ENCODE measurements around the gene CACYBP. TPM values are rescaled to one million over a fixed set of nuclear protein-coding genes. Genes with fewer than 3 reads are reported as not detected.
"Not testable (repeated sequence)": the region's sequence is repeated elsewhere in the genome, so short reads cannot be mapped to it uniquely, and the experiment has no call there.

Gene CACYBP
- total RNA-seq, 1 experiment from 2014 or later, result 980 TPM

DNA sequence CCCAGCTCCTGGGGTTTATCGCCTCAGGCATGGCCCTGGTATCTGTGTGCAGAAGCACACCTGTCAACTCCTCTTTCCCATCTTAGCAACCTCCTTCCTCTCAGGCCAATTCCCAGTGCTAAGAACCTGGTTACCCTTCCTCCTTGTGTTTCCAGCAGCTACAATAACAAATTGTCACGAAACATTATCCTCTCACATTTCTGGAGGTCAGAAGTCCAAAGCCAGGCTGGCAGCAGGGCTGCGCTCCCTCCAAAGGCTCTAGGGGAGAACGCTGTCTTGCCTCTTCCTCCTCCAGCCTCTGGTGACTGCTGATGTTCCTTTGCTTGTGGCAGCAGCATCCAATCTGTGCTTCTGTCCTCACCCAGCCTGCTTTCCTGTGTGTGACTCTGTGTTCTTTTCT lies 34.2 kb downstream of the CACYBP start:
- DNase-seq, result no peak
- H3K4me3 ChIP-seq, result no peak overlapping the region

DNA sequence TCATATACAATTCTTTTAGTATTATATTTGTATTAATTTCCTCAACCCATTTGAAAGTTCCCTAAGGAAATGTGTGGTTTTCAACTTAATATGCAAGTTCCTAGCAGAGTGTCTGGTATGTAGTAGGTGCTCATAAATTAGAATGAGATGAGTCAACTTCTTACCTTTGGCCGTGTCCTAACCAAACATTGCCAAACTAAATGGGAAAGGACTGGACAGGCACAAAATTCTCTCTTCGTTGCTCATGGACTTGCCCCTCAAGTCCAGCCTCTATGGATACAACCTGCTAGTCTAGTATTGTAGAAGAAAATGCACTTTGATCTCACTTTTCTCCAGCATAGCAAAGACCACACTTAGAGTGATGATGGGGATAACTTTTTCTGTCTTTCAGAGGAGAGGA lies 35.0 kb downstream of the CACYBP start:
- Histone ChIP-seq H3K9me3 (no peaks in the 10 kb centered on the region), H3K36me3 (no peaks in the 10 kb centered on the region), H3K4me3 (no peak overlapping the region), H3K27me3 (no peaks in the 10 kb centered on the region)
- DNase-seq, result no peak

More for the DNA sequence above, 34.2 kb downstream of the CACYBP start:
- no peaks in the 10 kb centered on the region for H3K36me3 ChIP-seq
- no peaks in the 10 kb centered on the region for H3K27me3 ChIP-seq
- H3K9me3 ChIP-seq, result no peaks in the 10 kb centered on the region

DNA sequence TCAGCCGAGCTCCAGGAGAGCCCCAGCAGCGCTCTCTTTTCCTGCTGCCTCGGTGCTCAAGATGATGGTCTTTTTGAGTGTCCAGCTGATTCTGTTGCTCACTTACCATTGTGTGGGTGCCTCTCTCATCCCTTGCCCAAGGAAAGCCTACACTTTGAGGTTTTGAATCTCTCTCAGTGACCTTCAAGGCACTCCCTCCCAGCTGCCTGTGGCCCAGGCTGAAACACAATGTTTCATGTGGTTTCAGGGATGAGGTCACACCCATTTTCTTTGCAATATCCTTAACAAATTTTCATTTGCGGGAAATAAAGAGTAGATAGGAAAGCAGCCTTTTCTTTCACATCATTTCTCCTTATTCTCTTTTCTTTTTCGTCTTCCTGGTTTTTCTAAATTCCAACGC lies 36.1 kb downstream of the CACYBP start:
- Histone ChIP-seq H3K4me3 (no peak overlapping the region), H3K36me3 (no peaks in the 10 kb centered on the region), H3K9me3 (no peaks in the 10 kb centered on the region), H3K27me3 (no peaks in the 10 kb centered on the region)
- no peak for DNase-seq

DNA sequence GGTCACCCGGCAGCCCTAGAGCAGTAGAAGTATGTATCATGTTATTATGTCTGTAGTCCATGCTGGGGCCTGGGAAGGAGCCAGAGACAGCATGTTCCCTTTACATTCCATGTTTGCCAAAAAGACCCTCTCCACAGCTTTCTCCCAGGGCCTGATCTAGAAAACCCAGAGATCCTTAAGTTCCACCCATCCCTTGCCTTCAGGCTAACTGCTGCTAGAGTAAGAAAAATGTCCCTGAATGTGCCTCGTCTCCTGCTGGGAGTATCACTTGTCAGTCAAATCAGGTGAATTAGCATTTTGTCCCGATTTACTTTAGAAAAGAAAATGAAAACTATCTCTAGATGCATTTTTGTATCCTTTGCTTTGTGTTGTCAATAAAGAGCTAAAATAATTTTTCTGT lies 36.7 kb downstream of the CACYBP start:
- no peak for DNase-seq
- Histone ChIP-seq H3K9me3 (no peaks in the 10 kb centered on the region), H3K4me3 (no peak overlapping the region), H3K36me3 (no peaks in the 10 kb centered on the region), H3K27me3 (no peaks in the 10 kb centered on the region)

DNA sequence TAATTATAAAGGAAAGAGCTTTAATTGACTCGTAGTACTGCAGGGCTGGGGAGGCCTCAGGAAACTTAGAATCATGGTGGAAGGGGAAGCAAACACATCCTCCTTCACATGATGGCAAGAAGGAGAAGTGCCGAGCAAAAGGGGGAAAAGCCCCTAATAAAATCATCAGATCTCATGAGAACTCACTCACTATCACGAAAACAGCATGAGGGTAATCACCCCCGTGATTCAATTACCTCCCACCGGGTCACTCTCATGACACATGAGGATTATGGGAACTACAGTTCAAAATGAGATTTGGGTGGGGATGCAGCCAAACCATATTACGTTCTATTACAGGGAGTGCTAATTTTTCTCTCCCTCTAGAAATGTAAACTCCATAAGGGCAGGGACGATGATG lies 37.7 kb downstream of the CACYBP start:
- H3K9me3 ChIP-seq, result no peaks in the 10 kb centered on the region
- no peak overlapping the region for H3K4me3 ChIP-seq
- H3K27me3 ChIP-seq, result no peaks in the 10 kb centered on the region
- no peaks in the 10 kb centered on the region for H3K36me3 ChIP-seq
- no peak for DNase-seq

DNA sequence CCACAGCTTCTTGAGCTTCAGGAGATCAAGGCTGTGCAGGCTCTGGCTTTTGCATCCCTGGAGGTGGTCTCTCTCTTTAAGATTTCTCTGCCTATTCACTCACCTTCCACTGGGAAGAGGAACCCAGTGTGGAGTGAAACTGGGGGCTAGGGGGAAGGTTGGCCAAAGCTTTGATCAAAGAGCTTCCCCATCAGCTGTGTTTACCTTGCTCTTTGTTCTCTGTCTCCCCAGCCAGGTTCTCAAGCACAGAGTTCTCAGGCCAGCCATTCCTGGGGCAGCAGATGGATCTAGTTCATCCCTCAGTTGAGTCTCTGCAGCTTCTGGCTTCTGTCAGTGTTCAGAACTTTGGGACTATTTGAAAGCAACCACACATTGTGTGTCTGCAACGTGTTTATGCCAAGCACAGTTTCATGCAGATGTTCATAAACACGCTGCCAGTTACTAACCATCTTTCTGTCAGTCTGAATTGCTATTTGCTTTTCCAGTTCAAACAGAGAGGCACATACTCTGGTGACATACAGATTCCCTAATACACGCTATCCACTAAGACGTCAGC lies 40.7 kb downstream of the CACYBP start:
- H3K4me3 ChIP-seq, result no peak overlapping the region
- H3K9me3 ChIP-seq, result no peaks in the 10 kb centered on the region
- DNase-seq, result no peak
- H3K27me3 ChIP-seq, result no peaks in the 10 kb centered on the region
- H3K36me3 ChIP-seq, result no peaks in the 10 kb centered on the region

DNA sequence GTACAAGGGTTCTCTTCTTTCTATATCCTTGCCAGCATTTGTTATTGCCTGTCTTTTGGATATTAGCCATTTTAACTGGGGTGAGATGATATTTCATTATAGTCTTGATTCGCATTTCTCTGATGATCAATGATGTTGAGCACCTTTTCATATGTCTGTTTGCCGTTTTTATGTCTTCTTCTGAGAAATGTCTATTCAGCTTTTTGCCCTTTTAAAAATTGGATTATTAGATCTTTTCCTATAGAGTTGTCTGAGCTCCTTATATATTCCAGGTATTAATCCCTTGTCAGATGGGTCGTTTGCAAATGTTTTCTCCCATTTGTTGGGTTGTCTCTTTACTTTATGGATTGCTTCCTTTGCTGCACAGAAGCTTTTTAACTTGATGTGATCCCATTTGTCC lies 42.9 kb downstream of the CACYBP start:
- no peak overlapping the region for H3K4me3 ChIP-seq
- H3K36me3 ChIP-seq, result no peaks in the 10 kb centered on the region
- no peaks in the 10 kb centered on the region; the same call in 1 of the 2 replicates for H3K27me3 ChIP-seq
- no peaks in the 10 kb centered on the region for H3K9me3 ChIP-seq
- no peak for DNase-seq

DNA sequence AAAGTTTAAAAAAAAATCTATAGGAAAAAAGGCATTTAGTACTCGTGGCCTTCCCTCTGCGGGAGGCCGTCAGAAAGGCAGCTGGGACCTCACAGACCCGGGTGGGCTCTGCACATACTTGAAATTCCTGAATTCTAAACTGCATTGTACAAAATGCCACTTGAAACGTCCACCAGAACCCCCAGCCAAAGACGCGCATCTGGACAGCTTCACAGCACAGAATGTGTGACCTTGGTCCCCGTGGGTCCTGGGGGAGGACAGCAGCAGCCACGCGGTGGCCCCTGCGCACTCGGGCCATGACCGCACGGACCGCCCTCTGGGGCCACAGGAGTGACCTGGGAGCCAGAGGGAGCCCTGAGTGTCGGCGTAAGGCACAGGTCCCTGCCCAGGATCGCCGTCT lies 44.1 kb downstream of the CACYBP start:
- Histone ChIP-seq H3K36me3 (no peaks in the 10 kb centered on the region), H3K9me3 (no peaks in the 10 kb centered on the region), H3K4me3 (no peak overlapping the region), H3K27me3 (peaks cover 1% of the 10 kb centered on the region; the same call in 1 of the 2 replicates)
- no peak for DNase-seq

DNA sequence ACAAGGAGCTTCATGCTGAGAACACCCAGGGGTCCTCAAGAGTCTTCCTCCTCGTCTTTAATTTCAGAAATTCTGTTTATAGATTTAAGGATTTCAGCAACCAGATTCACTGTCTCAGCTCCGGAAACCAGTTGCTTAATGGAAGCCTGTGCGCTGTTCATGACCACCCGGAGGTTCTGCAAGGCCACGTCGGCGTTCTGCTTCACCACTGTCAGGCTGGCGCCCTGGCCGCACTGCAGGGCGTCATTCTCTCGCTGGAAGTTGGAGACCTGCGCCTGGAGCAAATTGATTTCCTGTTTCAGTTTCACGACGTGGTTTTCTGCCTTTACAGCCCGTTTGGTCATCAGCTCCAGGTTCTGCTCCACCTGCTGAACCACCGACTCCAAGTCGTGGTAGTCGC lies 44.8 kb downstream of the CACYBP start:
- H3K27me3 ChIP-seq, H3K9me3 ChIP-seq, H3K36me3 ChIP-seq, H3K4me3 ChIP-seq: not testable (repeated sequence)
- DNase-seq, result peak; percentile 21

DNA sequence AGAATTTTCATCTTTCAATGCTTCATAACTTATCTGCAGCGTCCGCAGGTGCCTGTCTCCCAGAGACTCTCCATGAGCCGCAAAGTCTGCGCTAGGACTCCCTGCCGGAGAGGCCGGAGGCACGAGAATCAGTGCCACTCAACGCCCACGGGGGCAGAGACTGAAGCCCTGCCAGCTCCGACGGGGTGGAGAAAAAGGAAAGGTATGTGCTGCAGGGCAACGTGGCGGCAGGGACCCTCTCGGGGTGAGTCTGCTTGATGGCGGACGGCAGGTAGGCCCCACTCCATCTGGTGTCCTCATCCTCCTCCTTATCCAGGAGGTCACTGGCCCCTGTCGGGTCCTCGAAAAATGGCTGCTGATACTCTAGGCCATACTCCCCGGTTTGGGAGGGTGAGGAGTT lies 45.4 kb downstream of the CACYBP start:
- H3K36me3 ChIP-seq, result no peaks in the 10 kb centered on the region
- no peak for DNase-seq
- no peak overlapping the region for H3K4me3 ChIP-seq
- no peaks in the 10 kb centered on the region for H3K9me3 ChIP-seq
- H3K27me3 ChIP-seq, result peaks cover 5% of the 10 kb centered on the region; the same call in 1 of the 2 replicates

DNA sequence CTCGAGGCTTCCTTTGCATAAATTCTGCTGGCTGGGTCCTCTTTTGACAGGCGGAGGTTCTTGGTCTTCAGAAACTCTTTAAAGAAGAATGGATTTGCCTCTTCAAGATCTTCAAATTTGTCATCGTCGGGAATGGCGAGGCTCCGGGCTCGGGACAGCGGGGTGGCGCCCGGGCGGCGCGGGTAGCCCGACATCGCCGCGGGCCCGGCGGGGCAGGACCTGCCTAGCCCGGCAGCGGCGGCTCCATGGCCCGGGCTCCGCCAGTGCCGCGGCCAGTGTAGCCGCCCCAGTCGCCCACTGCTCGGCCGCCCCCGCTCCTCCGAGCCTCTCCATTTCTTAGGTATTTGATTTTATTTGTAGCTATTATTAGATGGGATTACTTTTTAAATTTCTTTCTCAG lies 45.8 kb downstream of the CACYBP start:
- Histone ChIP-seq H3K27me3 (peaks cover 5% of the 10 kb centered on the region; the same call in 1 of the 2 replicates), H3K4me3 (no peak overlapping the region), H3K9me3 (no peaks in the 10 kb centered on the region), H3K36me3 (no peaks in the 10 kb centered on the region)
- DNase-seq, result no peak

DNA sequence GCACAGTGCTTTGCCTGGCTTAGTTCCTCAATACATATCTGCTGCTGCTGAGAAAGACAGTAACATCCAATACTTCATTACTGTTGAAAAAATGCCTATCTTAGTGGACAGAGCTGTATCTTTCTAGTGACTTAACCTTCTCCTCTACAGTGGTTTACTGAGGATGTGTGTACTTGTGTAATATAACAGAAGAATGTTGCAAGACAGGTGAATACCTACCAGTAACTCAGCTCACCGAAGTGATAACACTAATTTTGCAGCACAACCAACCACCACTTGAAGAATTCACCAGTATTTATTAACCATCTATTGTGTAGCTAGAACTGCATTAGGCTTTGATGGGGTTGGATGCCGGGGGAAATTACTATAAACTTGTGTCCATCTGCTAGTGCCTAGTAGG lies 51.2 kb downstream of the CACYBP start:
- Histone ChIP-seq H3K36me3 (no peaks in the 10 kb centered on the region), H3K4me3 (no peak overlapping the region), H3K9me3 (no peaks in the 10 kb centered on the region), H3K27me3 (peaks cover 5% of the 10 kb centered on the region; the same call in 1 of the 2 replicates)
- no peak for DNase-seq

DNA sequence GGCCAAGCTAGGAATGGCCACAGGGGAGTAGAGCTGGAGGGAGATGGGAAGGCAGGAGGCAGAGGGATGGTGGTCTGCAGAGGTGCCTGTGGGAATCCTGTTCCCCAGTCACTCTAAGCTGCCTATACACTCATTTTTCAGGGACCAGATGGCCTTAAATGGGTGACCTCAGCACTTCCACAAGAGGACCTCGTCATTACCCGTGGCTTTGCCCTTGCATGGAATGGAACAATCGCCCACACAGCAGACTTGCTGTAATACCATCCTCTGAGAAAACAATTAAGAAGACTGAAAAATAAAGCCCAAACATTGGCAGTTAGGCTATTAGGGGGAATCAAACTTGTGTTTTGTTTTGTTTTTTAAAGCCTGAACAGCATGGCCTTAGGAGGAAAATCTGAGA lies 55.0 kb downstream of the CACYBP start:
- H3K9me3 ChIP-seq, result no peaks in the 10 kb centered on the region; the same call in 1 of the 2 replicates
- H3K4me3 ChIP-seq, result no peak overlapping the region
- H3K27me3 ChIP-seq, result no peaks in the 10 kb centered on the region; the same call in 1 of the 2 replicates
- DNase-seq, result no peak
- no peaks in the 10 kb centered on the region for H3K36me3 ChIP-seq

Other genes with a start within 250 kb of the CACYBP start
- gene MRPS14, start 23.5 kb downstream of the CACYBP start, total RNA-seq (2014; rRNA removed; shearing (Covaris generic); ENCODE audit: low replicate concordance), result 13.3 and 22.5 TPM in 2 replicates
- gene TNN, start 67.9 kb downstream of the CACYBP start, total RNA-seq (2014; rRNA removed; shearing (Covaris generic); ENCODE audit: low replicate concordance), result 0.23 TPM in 1 of 2 replicates, not detected in the other
- 0.66 and 1.2 TPM in 2 replicates for gene KIAA0040, start 192.8 kb downstream of the CACYBP start, total RNA-seq (2014; rRNA removed; shearing (Covaris generic); ENCODE audit: low replicate concordance)